ENCODE measurements around the gene PALD1. TPM values are rescaled to one million over a fixed set of nuclear protein-coding genes. Genes with fewer than 3 reads are reported as not detected.

The PALD1 gene
- total and polyA plus RNA-seq, 2 of the 4 experiments (the other 2 are of a cell fraction) = 0.12 to 0.18 TPM

DNA sequence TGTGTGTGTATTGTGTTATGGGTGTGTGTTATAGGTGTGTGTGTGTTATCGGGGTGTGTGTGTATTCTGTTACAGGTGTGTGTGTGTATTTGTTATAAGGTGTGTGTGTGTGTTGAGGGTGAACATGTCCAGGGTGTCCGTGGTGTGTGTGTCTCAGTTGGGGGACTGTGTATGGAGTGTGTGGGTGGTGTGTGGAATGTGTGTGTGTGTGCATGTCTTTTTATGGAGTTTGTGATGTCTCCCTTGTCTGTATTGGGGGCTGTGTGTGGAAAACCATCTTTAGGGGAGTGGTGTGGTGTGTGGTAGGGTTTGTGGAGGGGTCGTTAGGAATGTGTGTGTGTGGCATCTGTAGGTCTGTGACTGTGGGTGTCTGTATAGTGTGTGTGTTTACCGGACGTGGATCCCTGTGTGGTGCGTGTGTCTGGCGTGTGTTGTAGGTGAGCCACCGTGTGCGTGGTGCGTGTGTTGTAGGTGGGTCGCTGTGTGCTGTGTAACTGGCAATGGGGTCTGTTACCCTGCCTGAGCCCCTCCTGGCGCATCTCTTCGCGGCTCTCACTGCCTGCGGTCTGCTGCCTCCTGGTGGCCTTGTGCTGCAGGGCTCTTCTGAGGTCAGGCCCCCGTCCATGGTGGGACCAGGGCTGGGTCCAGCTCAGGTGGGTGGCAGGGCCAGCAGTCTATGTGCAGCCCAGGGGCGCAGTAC lies 61.7 kb downstream of the PALD1 start:
- no peak overlapping the region for H2BK20ac ChIP-seq (ENCODE audit: low read depth, low read length)
- no peaks in the 10 kb centered on the region for H3K9me1 ChIP-seq (ENCODE audit: insufficient read depth, low read length)
- no peak overlapping the region for H3K4ac ChIP-seq (ENCODE audit: low read depth, low read length)
- H3K14ac ChIP-seq (replicated peaks; ENCODE audit: low read depth, low read length) = no peak overlapping the region
- H3K9ac ChIP-seq (ENCODE audit: low read depth, low read length) = no peak overlapping the region
- BruUV-seq (replicated peaks) = no TSS peak
- ChIA-PET POLR2A (ENCODE audit: unreplicated experiment) (no interaction called here), CTCF (interaction anchor here (0.8 kb wide), 1 partner anchor 79 kb away, joined by 4 read pairs; no protein-coding TSS in a partner anchor)
- H3K18ac ChIP-seq (ENCODE audit: low read depth, low read length) = no peak overlapping the region
- no peak overlapping the region for H3K23ac ChIP-seq (ENCODE audit: low read depth, low read length)
- ATAC-seq (ENCODE audit: low read depth) (peak; percentile 68), DNase-seq (no peak)
- in situ Hi-C loops (cut with MboI; ENCODE audit: low sequenced_read_pairs) (no loop called here), intact Hi-C loops (cut with micrococcal nuclease) (loop anchor here (1.0 to 5.0 kb wide), 2 partner anchors 79 to 318 kb away; no protein-coding TSS in a partner anchor), dilution Hi-C loops (cut with HindIII; ENCODE audit: low sequenced_read_pairs, unreplicated experiment) (no loop called here)
- H2BK5ac ChIP-seq (ENCODE audit: low read depth, low read length, poor library complexity, severe bottlenecking) = no peak overlapping the region
- no peaks in the 10 kb centered on the region for H3K36me3 ChIP-seq (ENCODE audit: control insufficient read depth, insufficient read depth, low read length)
- no peaks in the 10 kb centered on the region for H3K9me3 ChIP-seq (ENCODE audit: control insufficient read depth, insufficient read depth, low read length)
- no peak overlapping the region for H4K5ac ChIP-seq (ENCODE audit: low read depth, low read length)
- H3K27ac ChIP-seq (ENCODE audit: insufficient read depth, low read length) = no peak overlapping the region
- H2AK5ac ChIP-seq (ENCODE audit: low read depth, low read length) = no peak overlapping the region
- H2AFZ ChIP-seq (replicated peaks; ENCODE audit: low read length, poor library complexity) = no peak overlapping the region
- H3K79me1 ChIP-seq (ENCODE audit: low read depth in 1 of 2, low read length in 2 of 2) = no peaks in the 10 kb centered on the region
- no peak overlapping the region for H3K4me3 ChIP-seq (ENCODE audit: insufficient read depth, low read depth, low read length)
- H4K20me1 ChIP-seq (ENCODE audit: insufficient read depth, low read length) = no peaks in the 10 kb centered on the region
- H2AK9ac ChIP-seq (replicated peaks; ENCODE audit: low read depth, low read length, poor library complexity) = no peak overlapping the region
- no peak overlapping the region for H3K56ac ChIP-seq (ENCODE audit: extremely low read depth, insufficient read depth, low read length)
- TF ChIP-seq SMC3 (IDR thresholded peaks at IDR 0.05; ENCODE audit: low read depth, low read length) (peak; percentile 75), MXI1 (IDR thresholded peaks at IDR 0.05; ENCODE audit: borderline replicate concordance, low read depth, low read length) (no peak), FOS (IDR thresholded peaks at IDR 0.05; ENCODE audit: low read depth, low read length) (no peak), RAD21 (IDR thresholded peaks at IDR 0.05; ENCODE audit: low read length) (peak; percentile 66), RCOR1 (IDR thresholded peaks at IDR 0.05; ENCODE audit: insufficient replicate concordance, low read length) (no peak), NFE2L2 (IDR thresholded peaks at IDR 0.05; ENCODE audit: low read depth, low read length) (no peak)
- TF ChIP-seq, protein P1, sequence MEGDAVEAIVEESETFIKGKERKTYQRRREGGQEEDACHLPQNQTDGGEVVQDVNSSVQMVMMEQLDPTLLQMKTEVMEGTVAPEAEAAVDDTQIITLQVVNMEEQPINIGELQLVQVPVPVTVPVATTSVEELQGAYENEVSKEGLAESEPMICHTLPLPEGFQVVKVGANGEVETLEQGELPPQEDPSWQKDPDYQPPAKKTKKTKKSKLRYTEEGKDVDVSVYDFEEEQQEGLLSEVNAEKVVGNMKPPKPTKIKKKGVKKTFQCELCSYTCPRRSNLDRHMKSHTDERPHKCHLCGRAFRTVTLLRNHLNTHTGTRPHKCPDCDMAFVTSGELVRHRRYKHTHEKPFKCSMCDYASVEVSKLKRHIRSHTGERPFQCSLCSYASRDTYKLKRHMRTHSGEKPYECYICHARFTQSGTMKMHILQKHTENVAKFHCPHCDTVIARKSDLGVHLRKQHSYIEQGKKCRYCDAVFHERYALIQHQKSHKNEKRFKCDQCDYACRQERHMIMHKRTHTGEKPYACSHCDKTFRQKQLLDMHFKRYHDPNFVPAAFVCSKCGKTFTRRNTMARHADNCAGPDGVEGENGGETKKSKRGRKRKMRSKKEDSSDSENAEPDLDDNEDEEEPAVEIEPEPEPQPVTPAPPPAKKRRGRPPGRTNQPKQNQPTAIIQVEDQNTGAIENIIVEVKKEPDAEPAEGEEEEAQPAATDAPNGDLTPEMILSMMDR (conservative IDR thresholded peaks at IDR 0.05; ENCODE audit: low read depth, low read length) = peak; percentile 56
- peaks cover 29% of the 10 kb centered on the region for H3K27me3 ChIP-seq (ENCODE audit: control insufficient read depth, insufficient read depth, low read length)
- no peak overlapping the region for H4K8ac ChIP-seq (ENCODE audit: low read depth in 2 of 2, low read length in 2 of 2)
- 68 to 100% methylated on average over 1 to 6 of the region's 17 CpGs for WGBS, 2 experiments (ENCODE audit: extremely low coverage in 2 of 2, insufficient read length in 1 of 2)
- H4K91ac ChIP-seq (ENCODE audit: insufficient read depth, low read depth, low read length) = no peak overlapping the region
- no peaks in the 10 kb centered on the region for H3K4me1 ChIP-seq (ENCODE audit: control insufficient read depth, insufficient read depth, low read length)
- H2BK120ac ChIP-seq (ENCODE audit: low read depth, low read length) = no peak overlapping the region
- no peak overlapping the region for H3K4me2 ChIP-seq (ENCODE audit: low read depth, low read length)
- no peak overlapping the region for H2BK15ac ChIP-seq (ENCODE audit: low read depth, low read length)

All from IMR-90 (cell line).